Ishikawa (cell line): ENCODE measurements around the gene APOC4.

Experiments
- EP300 ChIP-seq: IDR thresholded peaks from 2 replicates; pipeline ENCODE4 v1.6.1; 2012; ENCODE audit warnings: borderline replicate concordance
- NFIC ChIP-seq: IDR thresholded peaks from 2 replicates; pipeline ENCODE4 v1.6.1; 2012
- RAD21 ChIP-seq: IDR thresholded peaks from 2 replicates; pipeline ENCODE4 v1.6.1; 2012; ENCODE audit warnings: low read depth
- REST ChIP-seq: IDR thresholded peaks from 2 replicates; pipeline ENCODE4 v1.6.1; 2012; ENCODE audit warnings: low read depth, mild to moderate bottlenecking
- TEAD4 ChIP-seq: IDR thresholded peaks from 2 replicates; pipeline ENCODE4 v1.6.1; 2012
- YY1 ChIP-seq: IDR thresholded peaks from 2 replicates; pipeline ENCODE4 v1.6.1; 2012; ENCODE audit warnings: low read depth

GRCh38 chr19:44931541-44931940, 10.5 kb upstream of the APOC4 start:
- TF ChIP-seq NFIC (no peak), RAD21 (no peak), TEAD4 (no peak), EP300 (no peak), YY1 (no peak), REST (no peak)
